AML-193 (cell line): Measurements from ENCODE around the gene EZH1.
"Not testable (repeated sequence)": the region's sequence is repeated elsewhere in the genome, so short reads cannot be mapped to it uniquely, and the experiment has no call there.

Experiments
- DNase-seq, 2 experiments: peaks; one replicate each; lab custom pipeline; 2025; lab: John Stamatoyannopoulos, UW

The EZH1 gene

GRCh38 chr17:42772945-42773289, 28.1 kb upstream of the EZH1 start:
- no peak for DNase-seq

- DNase-seq = not testable (repeated sequence)
Observed at GRCh38 chr17:42769964-42770363, 25.1 kb upstream of the EZH1 start.

- DNase-seq = not testable (repeated sequence)
Observed at GRCh38 chr17:42768006-42768405, 23.2 kb upstream of the EZH1 start.

- peak in 1 of 2 experiments; percentile 39 for DNase-seq
Observed at GRCh38 chr17:42767512-42767911, 22.7 kb upstream of the EZH1 start.

GRCh38 chr17:42766124-42766523, 21.3 kb upstream of the EZH1 start:
- DNase-seq = no peak

- DNase-seq = no peak
Observed at GRCh38 chr17:42761638-42762037, 16.8 kb upstream of the EZH1 start.

GRCh38 chr17:42760652-42761581, 16.1 kb upstream of the EZH1 start, which contains the start of gene RAMP2:
Gene RAMP2 (plus strand): TSS chr17:42761227. CDS start chr17:42761262, 35 bp downstream.
- no peak for DNase-seq

GRCh38 chr17:42759982-42760651, 15.3 kb upstream of the EZH1 start:
- DNase-seq = no peak

- DNase-seq = no peak
Observed at GRCh38 chr17:42754782-42755181, 9.9 kb upstream of the EZH1 start.

GRCh38 chr17:42751628-42752027, 6.8 kb upstream of the EZH1 start:
- DNase-seq = no peak

- peak in 1 of 2 experiments; percentile 34 for DNase-seq
Observed at GRCh38 chr17:42750739-42751344, 6.0 kb upstream of the EZH1 start.

- DNase-seq = no peak
Observed at GRCh38 chr17:42748908-42749798, 4.3 kb upstream of the EZH1 start.

GRCh38 chr17:42748202-42748907, 3.5 kb upstream of the EZH1 start:
- DNase-seq = no peak

GRCh38 chr17:42744283-42744805, 496 bp downstream of the EZH1 start:
- peak; percentile 54 to 55 for DNase-seq

GRCh38 chr17:42743595-42744282, 1.1 kb downstream of the EZH1 start:
- DNase-seq = no peak

GRCh38 chr17:42742916-42743315, 1.9 kb downstream of the EZH1 start:
- DNase-seq = not testable (repeated sequence)

GRCh38 chr17:42740699-42741098, 4.1 kb downstream of the EZH1 start:
- no peak for DNase-seq

- DNase-seq = no peak
Observed at GRCh38 chr17:42725143-42725542, 19.7 kb downstream of the EZH1 start.

GRCh38 chr17:42723636-42724035, 21.2 kb downstream of the EZH1 start:
- no peak for DNase-seq

GRCh38 chr17:42720996-42721583, 23.8 kb downstream of the EZH1 start:
- DNase-seq = peak; percentile 81 to 83
